Osteoblast (primary cell): ENCODE results near the gene ZMYM2. TPM values are rescaled to one million over a fixed set of nuclear protein-coding genes. Genes with fewer than 3 reads are reported as not detected.
A peak's percentile ranks its signal among the peaks of the same experiment; 100 is the strongest.

Experiments
- DNase-seq: peaks from one replicate; pipeline ENCODE4 v3.0.0; 2011; ENCODE audit warnings: low spot score, mixed read lengths; ENCODE audit not compliant: insufficient read length; ENCODE audit errors: missing footprints
- H2AFZ ChIP-seq: 2 replicates; pipeline ENCODE4 v1.6.0; 2011; ENCODE audit warnings: mild to moderate bottlenecking, low read length
- H3K27ac ChIP-seq: 2 replicates; pipeline ENCODE4 v1.5.1; 2011; ENCODE audit warnings: mild to moderate bottlenecking, low read depth, low read length, moderate library complexity
- H3K27me3 ChIP-seq: 2 replicates; pipeline ENCODE4 v1.6.0; 2012; ENCODE audit warnings: mild to moderate bottlenecking, control low read depth, inconsistent platforms, low read length, moderate library complexity; ENCODE audit not compliant: insufficient read depth
- H3K36me3 ChIP-seq: 2 replicates; pipeline ENCODE4 v1.5.1; 2011; ENCODE audit warnings: mild to moderate bottlenecking, low read length, control low read depth, moderate library complexity; ENCODE audit not compliant: insufficient read depth
- H3K4me1 ChIP-seq: 2 replicates; pipeline ENCODE4 v1.5.1; 2011; ENCODE audit warnings: mild to moderate bottlenecking, low read length, control low read depth, moderate library complexity; ENCODE audit not compliant: insufficient read depth
- H3K4me2 ChIP-seq: 2 replicates; pipeline ENCODE4 v1.6.0; 2011; ENCODE audit warnings: mild to moderate bottlenecking, low read length; ENCODE audit not compliant: insufficient read depth
- H3K4me3 ChIP-seq: fragments of 200-600 bp; sonication (generic); 3 replicates; pipeline ENCODE4 v1.5.1; 2012; ENCODE audit warnings: mild to moderate bottlenecking, low read length, inconsistent platforms; ENCODE audit not compliant: insufficient read depth
- H3K79me2 ChIP-seq: 2 replicates; pipeline ENCODE4 v1.6.0; 2012; ENCODE audit warnings: mild to moderate bottlenecking, low read length, control low read depth, inconsistent platforms; ENCODE audit not compliant: insufficient read depth
- H3K9me3 ChIP-seq: 2 replicates; pipeline ENCODE4 v1.5.1; 2011; ENCODE audit warnings: low read depth, low read length, control low read depth
- H4K20me1 ChIP-seq: 2 replicates; pipeline ENCODE4 v1.6.0; 2012; ENCODE audit warnings: mild to moderate bottlenecking, low read length, control low read depth; ENCODE audit not compliant: insufficient read depth
- CTCF ChIP-seq: IDR thresholded peaks from 2 replicates; pipeline ENCODE4 v1.5.1; 2011; ENCODE audit warnings: mild to moderate bottlenecking, low read depth, low read length, moderate library complexity; ENCODE audit errors: extremely low read depth
- total RNA-seq: library from RNA; depleted of rRNA; stranded (reverse); fragments of >200 nt; gene quantifications from 2 replicates; pipeline ENCODE4 v1.2.3, GENCODE V29; 2012

The ZMYM2 gene
- total RNA-seq, 1 donor: 65.5 TPM

GRCh38 chr13:20105161-20105689 lies 146.7 kb downstream of the ZMYM2 start:
- Histone ChIP-seq H3K27me3 (peaks cover 37% of the 10 kb centered on the region), H3K27ac (no peak overlapping the region), H4K20me1 (no peaks in the 10 kb centered on the region), H3K4me2 (no peak overlapping the region), H3K4me1 (no peaks in the 10 kb centered on the region), H3K36me3 (no peaks in the 10 kb centered on the region), H3K79me2 (no peaks in the 10 kb centered on the region), H2AFZ (no peak overlapping the region), H3K4me3 (no peak overlapping the region), H3K9me3 (no peaks in the 10 kb centered on the region)
- TF ChIP-seq CTCF: no peak
- DNase-seq: no peak

GRCh38 chr13:20106742-20107141 lies 148.2 kb downstream of the ZMYM2 start:
- no peak for DNase-seq
- Histone ChIP-seq H3K4me2 (no peak overlapping the region), H3K36me3 (no peaks in the 10 kb centered on the region), H3K27ac (no peak overlapping the region), H3K4me3 (no peak overlapping the region), H3K79me2 (no peaks in the 10 kb centered on the region), H3K9me3 (no peaks in the 10 kb centered on the region), H3K27me3 (peaks cover 34% of the 10 kb centered on the region), H4K20me1 (no peaks in the 10 kb centered on the region), H3K4me1 (no peaks in the 10 kb centered on the region), H2AFZ (peak overlapping the region; percentile 12)
- TF ChIP-seq CTCF: no peak

- Histone ChIP-seq H3K27ac (no peak overlapping the region), H3K4me2 (no peak overlapping the region), H4K20me1 (no peaks in the 10 kb centered on the region), H2AFZ (no peak overlapping the region), H3K4me3 (no peak overlapping the region), H3K4me1 (no peaks in the 10 kb centered on the region), H3K36me3 (no peaks in the 10 kb centered on the region), H3K79me2 (no peaks in the 10 kb centered on the region), H3K9me3 (no peaks in the 10 kb centered on the region), H3K27me3 (peaks cover 17% of the 10 kb centered on the region)
- no peak for DNase-seq
- TF ChIP-seq CTCF: no peak
Measured at GRCh38 chr13:20109037-20109436, 150.5 kb downstream of the ZMYM2 start.

- Histone ChIP-seq H3K79me2 (no peaks in the 10 kb centered on the region), H4K20me1 (no peaks in the 10 kb centered on the region), H3K36me3 (no peaks in the 10 kb centered on the region), H2AFZ (no peak overlapping the region), H3K4me1 (peaks cover 3% of the 10 kb centered on the region), H3K27me3 (no peaks in the 10 kb centered on the region), H3K4me2 (no peak overlapping the region), H3K27ac (no peak overlapping the region), H3K4me3 (no peak overlapping the region), H3K9me3 (no peaks in the 10 kb centered on the region)
- TF ChIP-seq CTCF: no peak
- no peak for DNase-seq
Measured at GRCh38 chr13:20114066-20114610, 155.6 kb downstream of the ZMYM2 start.
